H1 (cell line): ENCODE results near the gene KAT5. TPM values are rescaled to one million over a fixed set of nuclear protein-coding genes. Genes with fewer than 3 reads are reported as not detected.

Experiments used
- ATF2 ChIP-seq: IDR thresholded peaks from 2 replicates; pipeline ENCODE4 v1.6.1; 2012; ENCODE audit warnings: low read length, inconsistent platforms
- CEBPB ChIP-seq: IDR thresholded peaks from 2 replicates; pipeline ENCODE4 v1.6.1; 2012; ENCODE audit warnings: low read depth, low read length
- E2F6 ChIP-seq: IDR thresholded peaks from 2 replicates; pipeline ENCODE4 v1.6.1; 2012; ENCODE audit warnings: inconsistent platforms
- EGR1 ChIP-seq: IDR thresholded peaks from 2 replicates; pipeline ENCODE4 v1.6.1; 2011; ENCODE audit warnings: low read depth, low read length, borderline replicate concordance
- MAFK ChIP-seq: IDR thresholded peaks from 2 replicates; pipeline ENCODE4 v1.6.1; 2012; ENCODE audit warnings: low read depth, mild to moderate bottlenecking, improper control_type of control experiment, low read length
- polyA plus RNA-seq, 7 experiments: library from polyadenylated mRNA; depleted of rRNA in 3 of 7; stranded (reverse) in 5 of 7; unstranded in 2 of 7; fragments of >200 nt in 5 of 7; fragments of 200-250 nt in 2 of 7; gene quantifications; 1 replicate in 5 of 7; 2 replicates in 1 of 7; 4 replicates in 1 of 7; pipeline versions ENCODE4 v1.2.1 to v1.2.3, GENCODE V29; 2011 to 2013; ENCODE audit warnings: missing spikeins in 2 of 7, mixed read lengths in 2 of 7
- total RNA-seq: library from RNA; stranded (reverse); fragmentation: NEBNext Ultra II Directional; extraction: Animal tissue kit (Norgen Biotek cat#: 25700); gene quantifications from 2 replicates; pipeline ENCODE4 v1.2.1, GENCODE V29; 2021

The KAT5 gene
- total and polyA plus RNA-seq, 2 of the 8 experiments (the other 6 are each of a cell fraction or from before 2014, with no cell fraction given): 26.7 to 37.4 TPM

DNA sequence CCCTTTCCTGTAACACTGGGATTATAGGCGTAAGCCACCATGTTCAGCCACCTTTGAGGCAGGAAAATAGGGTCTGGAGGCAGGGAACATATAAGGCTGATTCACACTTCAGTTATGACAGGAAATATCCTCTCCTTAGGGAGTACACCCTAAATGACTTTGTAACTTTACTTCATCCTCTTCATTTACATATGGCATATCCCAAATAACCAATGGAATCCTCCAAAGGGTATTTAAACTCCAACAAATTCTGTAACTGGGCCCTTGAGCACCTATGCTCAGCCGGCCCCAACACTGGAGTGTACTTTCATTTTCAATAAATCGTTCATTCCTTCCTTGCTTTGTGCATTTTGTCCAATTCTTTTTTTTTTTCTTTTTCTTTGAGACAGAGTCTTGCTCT is 1.6 kb upstream of the KAT5 start (continued):
- no peak for TF ChIP-seq MAFK
- TF ChIP-seq EGR1: no peak
- TF ChIP-seq CEBPB: no peak
- no peak for TF ChIP-seq ATF2
- no peak for TF ChIP-seq E2F6
